Measurements from ENCODE around the gene TVP23A.

The TVP23A gene

DNA sequence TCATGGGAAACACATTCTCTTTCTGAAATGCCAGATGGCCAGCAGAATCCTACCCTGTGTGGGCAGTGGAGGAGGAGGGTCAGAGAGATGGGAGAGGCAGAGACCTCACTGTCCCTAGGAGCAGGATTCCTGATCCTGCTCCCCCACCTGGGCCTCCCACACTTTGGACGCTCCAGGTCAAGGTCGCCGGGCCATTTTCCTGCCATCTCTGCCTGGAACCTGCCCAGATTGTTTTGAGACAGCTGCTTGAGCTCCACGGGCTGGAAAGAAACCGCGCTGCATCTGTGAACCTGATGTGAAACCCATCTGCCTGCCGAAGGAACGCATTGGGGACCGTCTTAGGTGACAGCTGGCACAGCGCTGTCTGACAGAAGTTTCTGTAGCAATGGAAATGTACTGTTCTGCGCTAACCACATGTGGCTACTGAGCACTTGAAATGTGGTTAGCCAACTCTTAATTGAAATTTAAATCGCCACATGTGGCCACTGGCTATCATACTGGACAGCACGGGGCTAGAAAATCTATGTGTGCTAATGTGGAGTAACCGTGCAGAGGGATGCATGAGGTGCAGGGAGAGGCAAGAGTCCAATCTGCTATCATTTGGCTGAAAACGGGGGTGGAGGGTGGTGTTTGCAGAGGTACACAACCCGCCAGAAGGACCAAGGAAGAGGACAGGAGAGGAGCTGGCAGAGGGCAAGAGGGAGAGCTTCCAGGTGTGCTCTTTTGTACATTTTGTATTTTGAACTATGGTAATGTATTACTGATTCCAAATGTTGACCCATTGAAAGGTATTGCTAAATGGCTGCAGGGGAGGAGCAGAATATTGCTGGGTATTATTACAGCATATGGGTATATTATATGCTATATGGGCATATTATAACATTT is 90.3 kb downstream of the TVP23A start:
- Histone ChIP-seq H2AFZ (ENCODE audit: low read depth, low read length) (no peak overlapping the region), H3K27me3 (ENCODE audit: insufficient read depth, low read length) (no peaks in the 10 kb centered on the region), H3K9me3 (ENCODE audit: low read length) (peaks cover 2% of the 10 kb centered on the region), H3K36me3 (ENCODE audit: insufficient read depth, low read length) (no peaks in the 10 kb centered on the region), H3K4me1 (ENCODE audit: insufficient read depth, low read length) (no peaks in the 10 kb centered on the region), H3K4me3 (ENCODE audit: low read length) (no peak overlapping the region)
